MM.1S (cell line): Measurements from ENCODE around the gene AK9.

Experiments used
- EZH2 ChIP-seq: fragments of 300-600 bp; sonication (generic); optimal IDR thresholded peaks from 2 replicates; pipeline ENCODE3; 2017; ENCODE audit warnings: low read depth, mild to moderate bottlenecking, antibody characterized with exemption, low read length, mixed read lengths
- TF ChIP-seq, protein P1 (sequence below): fragments of 300-600 bp; sonication (generic); IDR thresholded peaks from 2 replicates; pipeline ENCODE4 v1.5.1; 2016; ENCODE audit warnings: antibody characterized with exemption, low read length, mixed read lengths

GRCh38 chr6:109473120-109473519 lies 217.9 kb downstream of the AK9 start:
- TF ChIP-seq, protein P1, sequence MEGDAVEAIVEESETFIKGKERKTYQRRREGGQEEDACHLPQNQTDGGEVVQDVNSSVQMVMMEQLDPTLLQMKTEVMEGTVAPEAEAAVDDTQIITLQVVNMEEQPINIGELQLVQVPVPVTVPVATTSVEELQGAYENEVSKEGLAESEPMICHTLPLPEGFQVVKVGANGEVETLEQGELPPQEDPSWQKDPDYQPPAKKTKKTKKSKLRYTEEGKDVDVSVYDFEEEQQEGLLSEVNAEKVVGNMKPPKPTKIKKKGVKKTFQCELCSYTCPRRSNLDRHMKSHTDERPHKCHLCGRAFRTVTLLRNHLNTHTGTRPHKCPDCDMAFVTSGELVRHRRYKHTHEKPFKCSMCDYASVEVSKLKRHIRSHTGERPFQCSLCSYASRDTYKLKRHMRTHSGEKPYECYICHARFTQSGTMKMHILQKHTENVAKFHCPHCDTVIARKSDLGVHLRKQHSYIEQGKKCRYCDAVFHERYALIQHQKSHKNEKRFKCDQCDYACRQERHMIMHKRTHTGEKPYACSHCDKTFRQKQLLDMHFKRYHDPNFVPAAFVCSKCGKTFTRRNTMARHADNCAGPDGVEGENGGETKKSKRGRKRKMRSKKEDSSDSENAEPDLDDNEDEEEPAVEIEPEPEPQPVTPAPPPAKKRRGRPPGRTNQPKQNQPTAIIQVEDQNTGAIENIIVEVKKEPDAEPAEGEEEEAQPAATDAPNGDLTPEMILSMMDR: no peak
- TF ChIP-seq EZH2: no peak
